Measurements from ENCODE around the gene ADAMTS12. TPM values are rescaled to one million over a fixed set of nuclear protein-coding genes. Genes with fewer than 3 reads are reported as not detected.

The ADAMTS12 gene
- polyA plus RNA-seq, 1 donor from 2014 or later: 0.07 TPM

- Histone ChIP-seq H4K20me1 (ENCODE audit: insufficient read depth) (no peaks in the 10 kb centered on the region), H3K27me3 (ENCODE audit: insufficient read depth, low read depth, low read length) (peaks cover 23% of the 10 kb centered on the region)
- TF ChIP-seq, protein P1, sequence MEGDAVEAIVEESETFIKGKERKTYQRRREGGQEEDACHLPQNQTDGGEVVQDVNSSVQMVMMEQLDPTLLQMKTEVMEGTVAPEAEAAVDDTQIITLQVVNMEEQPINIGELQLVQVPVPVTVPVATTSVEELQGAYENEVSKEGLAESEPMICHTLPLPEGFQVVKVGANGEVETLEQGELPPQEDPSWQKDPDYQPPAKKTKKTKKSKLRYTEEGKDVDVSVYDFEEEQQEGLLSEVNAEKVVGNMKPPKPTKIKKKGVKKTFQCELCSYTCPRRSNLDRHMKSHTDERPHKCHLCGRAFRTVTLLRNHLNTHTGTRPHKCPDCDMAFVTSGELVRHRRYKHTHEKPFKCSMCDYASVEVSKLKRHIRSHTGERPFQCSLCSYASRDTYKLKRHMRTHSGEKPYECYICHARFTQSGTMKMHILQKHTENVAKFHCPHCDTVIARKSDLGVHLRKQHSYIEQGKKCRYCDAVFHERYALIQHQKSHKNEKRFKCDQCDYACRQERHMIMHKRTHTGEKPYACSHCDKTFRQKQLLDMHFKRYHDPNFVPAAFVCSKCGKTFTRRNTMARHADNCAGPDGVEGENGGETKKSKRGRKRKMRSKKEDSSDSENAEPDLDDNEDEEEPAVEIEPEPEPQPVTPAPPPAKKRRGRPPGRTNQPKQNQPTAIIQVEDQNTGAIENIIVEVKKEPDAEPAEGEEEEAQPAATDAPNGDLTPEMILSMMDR (IDR thresholded peaks at IDR 0.05; ENCODE audit: poor library complexity, severe bottlenecking): no peak
- TF ChIP-seq RAD21 (conservative IDR thresholded peaks at IDR 0.05): no peak
- TF ChIP-seq EP300 (conservative IDR thresholded peaks at IDR 0.05; ENCODE audit: poor library complexity, severe bottlenecking): no peak
- TF ChIP-seq REST (IDR thresholded peaks at IDR 0.05; ENCODE audit: borderline replicate concordance): no peak
- TF ChIP-seq EZH2 (IDR thresholded peaks at IDR 0.05; ENCODE audit: borderline replicate concordance, insufficient read depth, low read length, poor library complexity, severe bottlenecking): no peak
- no peak for TF ChIP-seq MXI1 (conservative IDR thresholded peaks at IDR 0.05; ENCODE audit: poor library complexity, severe bottlenecking)
These were observed 46.7 kb upstream of the ADAMTS12 start for GRCh38 chr5:33938507-33938796.

GRCh38 chr5:33937707-33938506 is 46.1 kb upstream of the ADAMTS12 start:
- H3K79me2 ChIP-seq (replicated peaks; ENCODE audit: insufficient read depth, low read length): no peaks in the 10 kb centered on the region
- no peak overlapping the region for H3K9ac ChIP-seq (ENCODE audit: low read length)
- H3K4me2 ChIP-seq (ENCODE audit: low read length): no peak overlapping the region
- H3F3A ChIP-seq (ENCODE audit: insufficient read depth, low read length, poor library complexity, severe bottlenecking): no peaks in the 10 kb centered on the region
- no peak overlapping the region for H2AFZ ChIP-seq (ENCODE audit: low read depth, low read length)
- H3K27me3 ChIP-seq (ENCODE audit: insufficient read depth, low read depth, low read length): peaks cover 23% of the 10 kb centered on the region
- H4K20me1 ChIP-seq (ENCODE audit: insufficient read depth): no peaks in the 10 kb centered on the region
- H3K9me3 ChIP-seq (ENCODE audit: low read length): no peaks in the 10 kb centered on the region
- TF ChIP-seq EP300 (conservative IDR thresholded peaks at IDR 0.05; ENCODE audit: poor library complexity, severe bottlenecking) (no peak), REST (IDR thresholded peaks at IDR 0.05; ENCODE audit: borderline replicate concordance) (no peak), EZH2 (IDR thresholded peaks at IDR 0.05; ENCODE audit: borderline replicate concordance, insufficient read depth, low read length, poor library complexity, severe bottlenecking) (no peak), RAD21 (conservative IDR thresholded peaks at IDR 0.05) (no peak), TAF1 (IDR thresholded peaks at IDR 0.05; ENCODE audit: low read depth) (no peak), MXI1 (conservative IDR thresholded peaks at IDR 0.05; ENCODE audit: poor library complexity, severe bottlenecking) (no peak), SMC3 (conservative IDR thresholded peaks at IDR 0.05; ENCODE audit: poor library complexity) (no peak), POLR2AphosphoS5 (IDR thresholded peaks at IDR 0.05) (no peak)
- TF ChIP-seq, protein P1 (IDR thresholded peaks at IDR 0.05; ENCODE audit: poor library complexity, severe bottlenecking): no peak
- H3K4me3 ChIP-seq (ENCODE audit: low read length): no peak overlapping the region
- no peak overlapping the region for H3K27ac ChIP-seq (ENCODE audit: low read length)
- no peaks in the 10 kb centered on the region for H3K9me2 ChIP-seq (ENCODE audit: insufficient read depth, low read length)
- no peaks in the 10 kb centered on the region for H3K36me3 ChIP-seq (ENCODE audit: insufficient read depth, low read length)

More at GRCh38 chr5:33938507-33938796, 46.7 kb upstream of the ADAMTS12 start:
- Histone ChIP-seq H3K27ac (ENCODE audit: low read length) (no peak overlapping the region), H3K9me3 (ENCODE audit: low read length) (no peaks in the 10 kb centered on the region), H3K4me2 (ENCODE audit: low read length) (no peak overlapping the region), H3K9me2 (ENCODE audit: insufficient read depth, low read length) (no peaks in the 10 kb centered on the region), H2AFZ (ENCODE audit: low read depth, low read length) (no peak overlapping the region), H3K79me2 (replicated peaks; ENCODE audit: insufficient read depth, low read length) (no peaks in the 10 kb centered on the region), H3K36me3 (ENCODE audit: insufficient read depth, low read length) (no peaks in the 10 kb centered on the region), H3K9ac (ENCODE audit: low read length) (no peak overlapping the region), H3F3A (ENCODE audit: insufficient read depth, low read length, poor library complexity, severe bottlenecking) (no peaks in the 10 kb centered on the region), H3K4me3 (ENCODE audit: low read length) (no peak overlapping the region)

Data from neural cell (in vitro differentiated cells).